Measurements from ENCODE around the gene SCYGR7.
"Not testable (repeated sequence)": the region's sequence is repeated elsewhere in the genome, so short reads cannot be mapped to it uniquely, and the experiment has no call there.

SCYGR7 gene

GRCh38 chr2:227724394-227725039, 3.6 kb upstream of the SCYGR7 start, which contains the start of gene SCYGR6:
Gene SCYGR6 (minus strand): TSS chr2:227724757. CDS start chr2:227724757, 0 bp downstream.
- H3K9me2 ChIP-seq (replicated peaks; ENCODE audit: low read depth, low read length) = no peaks in the 10 kb centered on the region
- H3K36me3 ChIP-seq (ENCODE audit: insufficient read depth, low read length) = no peaks in the 10 kb centered on the region
- H3F3A ChIP-seq (ENCODE audit: low read depth) = no peaks in the 10 kb centered on the region
- H2AFZ ChIP-seq (ENCODE audit: low read length) = no peak within 1 kb of the TSS
- H3K9ac ChIP-seq (ENCODE audit: low read depth, low read length, poor library complexity, severe bottlenecking) = no peak within 1 kb of the TSS
- no peaks in the 10 kb centered on the region for H3K4me1 ChIP-seq (ENCODE audit: insufficient read depth, low read length, poor library complexity, severe bottlenecking)
- H3K27me3 ChIP-seq (ENCODE audit: insufficient read depth, low read length, poor library complexity, severe bottlenecking) = no peaks in the 10 kb centered on the region
- H3K79me2 ChIP-seq (ENCODE audit: insufficient read depth, low read length) = no peaks in the 10 kb centered on the region
- H3K9me3 ChIP-seq (ENCODE audit: insufficient read depth, low read depth, low read length) = no peaks in the 10 kb centered on the region
- H4K20me1 ChIP-seq (ENCODE audit: insufficient read depth, low read length, poor library complexity, severe bottlenecking) = no peaks in the 10 kb centered on the region
- no peak for TF ChIP-seq CTCF (conservative IDR thresholded peaks at IDR 0.05; ENCODE audit: low read length)
- TF ChIP-seq EZH2phosphoT487 (IDR thresholded peaks at IDR 0.05; ENCODE audit: borderline replicate concordance) = no peak
- no peak within 1 kb of the TSS for H3K4me3 ChIP-seq (ENCODE audit: low read length, poor library complexity, severe bottlenecking)
- no peak within 1 kb of the TSS for H3K4me2 ChIP-seq (ENCODE audit: low read depth, low read length, poor library complexity, severe bottlenecking)

GRCh38 chr2:227739351-227739750, 11.2 kb downstream of the SCYGR7 start:
- H3F3A ChIP-seq (ENCODE audit: low read depth) = no peaks in the 10 kb centered on the region

GRCh38 chr2:227740705-227741104, 12.6 kb downstream of the SCYGR7 start:
- not testable (repeated sequence) for H3K79me2 ChIP-seq (ENCODE audit: insufficient read depth, low read length); H3K9me2 ChIP-seq (replicated peaks; ENCODE audit: low read depth, low read length); H3K4me3 ChIP-seq (ENCODE audit: low read length, poor library complexity, severe bottlenecking); H3K9ac ChIP-seq (ENCODE audit: low read depth, low read length, poor library complexity, severe bottlenecking); H2AFZ ChIP-seq (ENCODE audit: low read length); H3F3A ChIP-seq (ENCODE audit: low read depth); H4K20me1 ChIP-seq (ENCODE audit: insufficient read depth, low read length, poor library complexity, severe bottlenecking); H3K27me3 ChIP-seq (ENCODE audit: insufficient read depth, low read length, poor library complexity, severe bottlenecking); H3K4me2 ChIP-seq (ENCODE audit: low read depth, low read length, poor library complexity, severe bottlenecking); H3K4me1 ChIP-seq (ENCODE audit: insufficient read depth, low read length, poor library complexity, severe bottlenecking); H3K9me3 ChIP-seq (ENCODE audit: insufficient read depth, low read depth, low read length); H3K36me3 ChIP-seq (ENCODE audit: insufficient read depth, low read length)

More at GRCh38 chr2:227739351-227739750, 11.2 kb downstream of the SCYGR7 start:
- no peaks in the 10 kb centered on the region for H4K20me1 ChIP-seq (ENCODE audit: insufficient read depth, low read length, poor library complexity, severe bottlenecking)
- H3K27me3 ChIP-seq (ENCODE audit: insufficient read depth, low read length, poor library complexity, severe bottlenecking) = no peaks in the 10 kb centered on the region
- no peaks in the 10 kb centered on the region for H3K9me3 ChIP-seq (ENCODE audit: insufficient read depth, low read depth, low read length)
- H2AFZ ChIP-seq (ENCODE audit: low read length) = no peak overlapping the region
- H3K9me2 ChIP-seq (replicated peaks; ENCODE audit: low read depth, low read length) = no peaks in the 10 kb centered on the region
- H3K36me3 ChIP-seq (ENCODE audit: insufficient read depth, low read length) = no peaks in the 10 kb centered on the region
- no peak overlapping the region for H3K9ac ChIP-seq (ENCODE audit: low read depth, low read length, poor library complexity, severe bottlenecking)
- no peak overlapping the region for H3K4me3 ChIP-seq (ENCODE audit: low read length, poor library complexity, severe bottlenecking)
- H3K79me2 ChIP-seq (ENCODE audit: insufficient read depth, low read length) = no peaks in the 10 kb centered on the region
- H3K4me1 ChIP-seq (ENCODE audit: insufficient read depth, low read length, poor library complexity, severe bottlenecking) = no peaks in the 10 kb centered on the region
- no peak overlapping the region for H3K4me2 ChIP-seq (ENCODE audit: low read depth, low read length, poor library complexity, severe bottlenecking)
- TF ChIP-seq EZH2phosphoT487 (IDR thresholded peaks at IDR 0.05; ENCODE audit: borderline replicate concordance) = no peak
- TF ChIP-seq CTCF (conservative IDR thresholded peaks at IDR 0.05; ENCODE audit: low read length) = no peak

GRCh38 chr2:227745594-227745993, 17.5 kb downstream of the SCYGR7 start, which contains the start of gene SCYGR8:
Gene SCYGR8 (plus strand): TSS chr2:227745894. CDS start chr2:227745894, 0 bp downstream.
- H3K4me3 ChIP-seq (ENCODE audit: low read length, poor library complexity, severe bottlenecking) = no peak within 1 kb of the TSS
- H3K9ac ChIP-seq (ENCODE audit: low read depth, low read length, poor library complexity, severe bottlenecking) = no peak within 1 kb of the TSS
- TF ChIP-seq EZH2phosphoT487 (IDR thresholded peaks at IDR 0.05; ENCODE audit: borderline replicate concordance) = no peak
- no peak for TF ChIP-seq CTCF (conservative IDR thresholded peaks at IDR 0.05; ENCODE audit: low read length)
- no peak within 1 kb of the TSS for H2AFZ ChIP-seq (ENCODE audit: low read length)
- H3K79me2 ChIP-seq (ENCODE audit: insufficient read depth, low read length) = no peaks in the 10 kb centered on the region
- H3F3A ChIP-seq (ENCODE audit: low read depth) = no peaks in the 10 kb centered on the region
- H3K4me2 ChIP-seq (ENCODE audit: low read depth, low read length, poor library complexity, severe bottlenecking) = no peak within 1 kb of the TSS
- no peaks in the 10 kb centered on the region for H3K36me3 ChIP-seq (ENCODE audit: insufficient read depth, low read length)
- no peaks in the 10 kb centered on the region for H3K4me1 ChIP-seq (ENCODE audit: insufficient read depth, low read length, poor library complexity, severe bottlenecking)
- H3K9me2 ChIP-seq (replicated peaks; ENCODE audit: low read depth, low read length) = no peaks in the 10 kb centered on the region
- H3K27me3 ChIP-seq (ENCODE audit: insufficient read depth, low read length, poor library complexity, severe bottlenecking) = no peaks in the 10 kb centered on the region
- H3K9me3 ChIP-seq (ENCODE audit: insufficient read depth, low read depth, low read length) = no peaks in the 10 kb centered on the region
- no peaks in the 10 kb centered on the region for H4K20me1 ChIP-seq (ENCODE audit: insufficient read depth, low read length, poor library complexity, severe bottlenecking)
